ENCODE results near the gene ABLIM2. TPM values are rescaled to one million over a fixed set of nuclear protein-coding genes. Genes with fewer than 3 reads are reported as not detected.

Gene ABLIM2
- total and polyA plus RNA-seq, 10 of the 15 experiments (the other 5 are each of a cell fraction or from before 2014, with no cell fraction given), result 0.03 to 0.15 (median 0.05) TPM; not detected in 7

GRCh38 chr4:7987148-7987989 is 171.2 kb downstream of the ABLIM2 start:
- intact Hi-C loops (cut with micrococcal nuclease; ENCODE audit: unreplicated experiment), result loop anchor here (1.0 to 5.0 kb wide), 2 partner anchors 185 to 225 kb away; no protein-coding TSS in a partner anchor
- no TSS peak for BruUV-seq (replicated peaks)
- TF ChIP-seq MTA3 (IDR thresholded peaks at IDR 0.05; ENCODE audit: borderline replicate concordance, low read length) (no peak), ASH2L (IDR thresholded peaks at IDR 0.05; ENCODE audit: borderline replicate concordance, low read depth) (no peak), GATAD2B (conservative IDR thresholded peaks at IDR 0.05; ENCODE audit: low read depth) (no peak), MTA2 (IDR thresholded peaks at IDR 0.05; ENCODE audit: low read depth) (no peak), STAT1 (conservative IDR thresholded peaks at IDR 0.05) (no peak), JUNB (IDR thresholded peaks at IDR 0.05) (no peak), SMC3 (IDR thresholded peaks at IDR 0.05; ENCODE audit: borderline replicate concordance, low read length) (peak; percentile 78), ATF2 (IDR thresholded peaks at IDR 0.05; ENCODE audit: low read length) (no peak), PBX3 (IDR thresholded peaks at IDR 0.05; ENCODE audit: insufficient replicate concordance, low read depth, low read length) (no peak), YBX1 (IDR thresholded peaks at IDR 0.05) (no peak), ATF3 (IDR thresholded peaks at IDR 0.05; ENCODE audit: borderline replicate concordance, extremely low read depth, low read depth, low read length) (no peak), RELA (IDR thresholded peaks at IDR 0.05; ENCODE audit: borderline replicate concordance, partially characterized antibody) (no peak), ATF7 (IDR thresholded peaks at IDR 0.05; ENCODE audit: low read depth) (no peak), FOXK2 (IDR thresholded peaks at IDR 0.05) (no peak), CBX3 (IDR thresholded peaks at IDR 0.05; ENCODE audit: borderline replicate concordance, low read depth) (no peak), IKZF2 (IDR thresholded peaks at IDR 0.05) (no peak), BCL11A (IDR thresholded peaks at IDR 0.05; ENCODE audit: low read depth, low read length) (no peak), NKRF (conservative IDR thresholded peaks at IDR 0.05) (no peak), SMARCA5 (IDR thresholded peaks at IDR 0.05) (no peak)

More at GRCh38 chr4:7987148-7987989, 171.2 kb downstream of the ABLIM2 start:
- peak; percentile 23 for DNase-seq (ENCODE audit: low read depth, low spot score)
- Histone ChIP-seq H3K4me3 (no peak overlapping the region), H3K27ac (ENCODE audit: control insufficient read depth, insufficient read depth) (no peak overlapping the region), H3K9me3 (replicated peaks; ENCODE audit: control insufficient read depth, insufficient read depth, low read length) (no peaks in the 10 kb centered on the region), H3K9ac (ENCODE audit: control insufficient read depth, insufficient read depth, low read length) (no peak overlapping the region), H3K4me1 (ENCODE audit: control insufficient read depth, insufficient read depth, low read length) (no peaks in the 10 kb centered on the region), H4K20me1 (ENCODE audit: control insufficient read depth, insufficient read depth) (no peaks in the 10 kb centered on the region), H3K79me2 (ENCODE audit: control insufficient read depth, insufficient read depth, low read length) (no peaks in the 10 kb centered on the region), H2AFZ (ENCODE audit: control insufficient read depth, low read depth, low read length) (no peak overlapping the region), H3K4me2 (ENCODE audit: control insufficient read depth, insufficient read depth) (no peak overlapping the region), H3K27me3 (replicated peaks in 1 of 2; ENCODE audit: control insufficient read depth in 2 of 2, insufficient read depth in 2 of 2, low read length in 1 of 2) (no peaks in the 10 kb centered on the region; a peak in 1 of 4 replicates), H3K36me3 (ENCODE audit: control insufficient read depth in 2 of 2, insufficient read depth in 2 of 2, low read length in 1 of 2) (no peaks in the 10 kb centered on the region)
- ATAC-seq, result peak; percentile 91
- CTCF ChIA-PET, result interaction anchor here (1.1 to 8.7 kb wide), 5 partner anchors 42 to 226 kb away, joined by 3 to 104 read pairs (median 6); no protein-coding TSS in a partner anchor
- 40% methylated on average over 10 of the region's 10 CpGs for WGBS (ENCODE audit: insufficient coverage, insufficient replicate concordance, low lambda C conversion rate, missing lambda C conversion rate)
- in situ Hi-C loops (cut with MboI), result loop anchor here (5.0 kb wide), 1 partner anchor 185 kb away; no protein-coding TSS in a partner anchor
- POLR2A ChIA-PET, result no interaction called here
- SMC1A ChIA-PET (ENCODE audit: uncharacterized antibody, unreplicated experiment), result interaction anchor here (1.2 to 2.9 kb wide), 5 partner anchors 9 to 184 kb away, joined by 3 to 26 read pairs (median 4); no protein-coding TSS in a partner anchor
- FAIRE-seq, result peak; percentile 96
- RAD21 ChIA-PET (ENCODE audit: unreplicated experiment), result interaction anchor here (0.8 to 2.9 kb wide), 3 partner anchors 182 to 187 kb away, joined by 3 to 12 read pairs (median 6); no protein-coding TSS in a partner anchor
